HEK293T (cell line): ENCODE data around the gene GCNT1.

ENCODE experiments used
- CTCF ChIA-PET: fragments of 350-600 bp; formaldehyde crosslinking; extraction: SDS; loops from one replicate; lab custom pipeline; 2021; ENCODE audit warnings: antibody characterized with exemption, inconsistent platforms; lab: Yijun Ruan, JAX
- POLR2A ChIA-PET: fragments of 350-600 bp; formaldehyde crosslinking; extraction: SDS; loops from one replicate; lab custom pipeline; 2020; ENCODE audit warnings: antibody characterized with exemption, inconsistent platforms; lab: Yijun Ruan, JAX
- DNase-seq: peaks from one replicate; pipeline ENCODE4 v3.0.0; 2012; ENCODE audit warnings: mixed read lengths; ENCODE audit errors: extremely low spot score
- ARNT ChIP-seq: fragments of 450-650 bp; IDR thresholded peaks from 2 replicates; pipeline ENCODE4 v1.6.1; 2017; ENCODE audit warnings: mild to moderate bottlenecking
- BHLHE40 ChIP-seq: fragments of 450-650 bp; IDR thresholded peaks from 2 replicates; pipeline ENCODE4 v1.6.1; 2016; ENCODE audit warnings: mild to moderate bottlenecking, moderate library complexity, borderline replicate concordance
- CTBP1 ChIP-seq: fragments of 450-650 bp; IDR thresholded peaks from 2 replicates; pipeline ENCODE4 v1.6.1; 2016; ENCODE audit warnings: borderline replicate concordance
- ELF4 ChIP-seq: fragments of 450-650 bp; IDR thresholded peaks from 2 replicates; pipeline ENCODE4 v1.6.1; 2017; ENCODE audit warnings: antibody characterized with exemption
- FOXA1 ChIP-seq: fragments of 450-650 bp; IDR thresholded peaks from 2 replicates; pipeline ENCODE4 v1.6.1; 2016; ENCODE audit warnings: mild to moderate bottlenecking
- FOXK2 ChIP-seq: fragments of 450-650 bp; IDR thresholded peaks from 2 replicates; pipeline ENCODE4 v1.6.1; 2016; ENCODE audit warnings: mild to moderate bottlenecking
- FOXM1 ChIP-seq: fragments of 450-650 bp; IDR thresholded peaks from 2 replicates; pipeline ENCODE4 v1.6.1; 2017; ENCODE audit warnings: mild to moderate bottlenecking, borderline replicate concordance
- HDGF ChIP-seq: fragments of 450-650 bp; IDR thresholded peaks from 2 replicates; pipeline ENCODE4 v1.6.1; 2017; ENCODE audit warnings: antibody characterized with exemption, borderline replicate concordance
- L3MBTL2 ChIP-seq: fragments of 450-650 bp; conservative IDR thresholded peaks from 2 replicates; pipeline ENCODE4 v1.6.1; 2016; ENCODE audit warnings: mild to moderate bottlenecking
- LEF1 ChIP-seq: fragments of 450-650 bp; IDR thresholded peaks from 2 replicates; pipeline ENCODE4 v1.6.1; 2017; ENCODE audit warnings: mild to moderate bottlenecking, borderline replicate concordance
- NFRKB ChIP-seq: fragments of 450-650 bp; IDR thresholded peaks from 2 replicates; pipeline ENCODE4 v1.6.1; 2016; ENCODE audit warnings: mild to moderate bottlenecking, moderate library complexity
- SP1 ChIP-seq: fragments of 450-650 bp; IDR thresholded peaks from 2 replicates; pipeline ENCODE4 v1.6.1; 2017
- SUZ12 ChIP-seq: fragments of 450-650 bp; IDR thresholded peaks from 2 replicates; pipeline ENCODE4 v1.6.1; 2016; ENCODE audit warnings: mild to moderate bottlenecking
- TARDBP ChIP-seq: fragments of 450-650 bp; IDR thresholded peaks from 2 replicates; pipeline ENCODE4 v1.6.1; 2016
- ZNF384 ChIP-seq: fragments of 450-650 bp; IDR thresholded peaks from 2 replicates; pipeline ENCODE4 v1.6.1; 2016
- TF ChIP-seq, protein P1 (sequence below): fragments of 450-650 bp; IDR thresholded peaks from 2 replicates; pipeline ENCODE4 v1.6.1; 2016

The GCNT1 gene

DNA sequence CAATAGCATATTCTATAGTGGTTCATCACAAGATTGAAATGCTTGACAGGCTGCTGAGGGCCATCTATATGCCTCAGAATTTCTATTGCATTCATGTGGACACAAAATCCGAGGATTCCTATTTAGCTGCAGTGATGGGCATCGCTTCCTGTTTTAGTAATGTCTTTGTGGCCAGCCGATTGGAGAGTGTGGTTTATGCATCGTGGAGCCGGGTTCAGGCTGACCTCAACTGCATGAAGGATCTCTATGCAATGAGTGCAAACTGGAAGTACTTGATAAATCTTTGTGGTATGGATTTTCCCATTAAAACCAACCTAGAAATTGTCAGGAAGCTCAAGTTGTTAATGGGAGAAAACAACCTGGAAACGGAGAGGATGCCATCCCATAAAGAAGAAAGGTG lies 43.8 kb downstream of the GCNT1 start:
- ChIA-PET POLR2A (no interaction called here), CTCF (no interaction called here)

DNA sequence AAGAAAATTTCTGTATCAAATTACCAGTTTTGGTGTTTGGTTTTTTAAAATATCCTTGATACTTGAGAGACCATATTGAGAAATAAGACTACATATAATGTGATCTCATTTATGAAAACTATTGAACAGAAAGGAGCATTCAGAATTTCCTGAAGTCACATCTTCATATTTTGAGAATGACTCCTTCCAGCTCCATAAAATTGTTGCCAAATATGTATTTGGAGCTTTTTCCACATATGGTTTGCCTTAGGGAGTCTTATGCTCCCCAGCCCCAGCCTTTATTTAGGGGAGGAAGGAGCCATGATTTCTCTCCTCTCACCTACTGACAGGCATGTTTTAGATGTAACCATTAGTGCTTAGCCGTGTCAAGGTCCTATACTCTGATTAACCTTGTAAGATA lies 51.1 kb downstream of the GCNT1 start:
- ChIA-PET CTCF (no interaction called here), POLR2A (no interaction called here)
- TF ChIP-seq SUZ12 (no peak), HDGF (no peak), L3MBTL2 (no peak), TARDBP (no peak), ELF4 (no peak), BHLHE40 (no peak), NFRKB (no peak), FOXA1 (no peak), ARNT (no peak), FOXM1 (no peak), SP1 (no peak), CTBP1 (no peak), FOXK2 (no peak)
- TF ChIP-seq, protein P1, sequence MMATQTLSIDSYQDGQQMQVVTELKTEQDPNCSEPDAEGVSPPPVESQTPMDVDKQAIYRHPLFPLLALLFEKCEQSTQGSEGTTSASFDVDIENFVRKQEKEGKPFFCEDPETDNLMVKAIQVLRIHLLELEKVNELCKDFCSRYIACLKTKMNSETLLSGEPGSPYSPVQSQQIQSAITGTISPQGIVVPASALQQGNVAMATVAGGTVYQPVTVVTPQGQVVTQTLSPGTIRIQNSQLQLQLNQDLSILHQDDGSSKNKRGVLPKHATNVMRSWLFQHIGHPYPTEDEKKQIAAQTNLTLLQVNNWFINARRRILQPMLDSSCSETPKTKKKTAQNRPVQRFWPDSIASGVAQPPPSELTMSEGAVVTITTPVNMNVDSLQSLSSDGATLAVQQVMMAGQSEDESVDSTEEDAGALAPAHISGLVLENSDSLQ: no peak
- DNase-seq: no peak

More for the DNA sequence above, 43.8 kb downstream of the GCNT1 start:
- DNase-seq: no peak
- no peak for TF ChIP-seq NFRKB
- TF ChIP-seq SP1: no peak
- TF ChIP-seq ARNT: no peak
- TF ChIP-seq SUZ12: no peak
- no peak for TF ChIP-seq BHLHE40
- TF ChIP-seq ELF4: no peak
- TF ChIP-seq, protein P1: no peak
- no peak for TF ChIP-seq LEF1
- no peak for TF ChIP-seq FOXA1
- TF ChIP-seq FOXK2: no peak
- no peak for TF ChIP-seq HDGF
- TF ChIP-seq TARDBP: no peak
- no peak for TF ChIP-seq ZNF384
- TF ChIP-seq FOXM1: no peak
- no peak for TF ChIP-seq CTBP1
- TF ChIP-seq L3MBTL2: no peak

DNA sequence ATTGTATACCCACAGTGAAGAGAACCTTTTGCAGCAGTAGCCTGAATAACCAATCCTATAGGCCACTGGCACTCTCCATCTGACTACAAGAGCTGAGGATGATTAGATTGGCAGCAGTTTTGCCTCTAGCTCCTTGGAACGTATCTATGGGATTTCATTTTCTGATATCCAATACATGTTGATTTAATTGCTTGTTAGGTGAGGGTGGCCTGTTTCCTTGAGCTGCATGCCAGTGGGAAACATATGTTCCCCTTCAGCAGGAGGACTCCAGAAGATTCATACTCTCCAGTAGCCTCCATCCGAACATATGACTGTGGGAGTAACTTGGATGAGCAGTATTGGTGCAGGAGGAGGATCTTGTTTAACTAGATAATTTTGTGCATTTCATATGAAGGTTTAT lies 51.5 kb downstream of the GCNT1 start:
- POLR2A ChIA-PET: no interaction called here
- no peak for DNase-seq

DNA sequence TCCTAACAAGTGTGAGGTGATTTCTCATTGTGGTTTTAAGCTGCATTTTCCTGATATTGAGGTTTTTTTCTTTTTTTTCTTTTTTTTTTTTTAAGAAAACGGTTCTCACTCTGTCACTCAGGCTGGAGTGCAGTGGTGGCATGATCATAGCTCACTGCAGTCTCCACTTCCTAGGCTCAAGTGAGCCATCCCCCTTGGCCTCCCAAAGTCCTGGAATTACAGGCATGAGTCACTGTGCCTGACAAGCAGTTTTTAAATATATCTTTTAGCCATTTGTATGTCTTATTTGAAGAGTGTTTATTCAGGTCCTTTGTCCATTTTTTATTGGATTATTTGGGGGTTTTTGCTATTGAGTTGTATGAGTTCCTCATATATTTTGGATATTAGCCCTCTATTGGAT lies 53.8 kb downstream of the GCNT1 start:
- no peak for DNase-seq
- ChIA-PET POLR2A (no interaction called here), CTCF (no interaction called here)
- TF ChIP-seq FOXK2 (no peak), LEF1 (no peak), ZNF384 (no peak), ARNT (no peak), SUZ12 (no peak), TARDBP (no peak), SP1 (no peak), L3MBTL2 (no peak), BHLHE40 (no peak), NFRKB (no peak), HDGF (no peak), FOXM1 (no peak)
- TF ChIP-seq, protein P1: no peak

More for the DNA sequence above, 51.5 kb downstream of the GCNT1 start:
- CTCF ChIA-PET: no interaction called here
- no peak for TF ChIP-seq HDGF
- no peak for TF ChIP-seq ZNF384
- TF ChIP-seq, protein P1: no peak
- TF ChIP-seq BHLHE40: no peak
- no peak for TF ChIP-seq LEF1
- no peak for TF ChIP-seq CTBP1
- no peak for TF ChIP-seq FOXM1
- no peak for TF ChIP-seq FOXA1

DNA sequence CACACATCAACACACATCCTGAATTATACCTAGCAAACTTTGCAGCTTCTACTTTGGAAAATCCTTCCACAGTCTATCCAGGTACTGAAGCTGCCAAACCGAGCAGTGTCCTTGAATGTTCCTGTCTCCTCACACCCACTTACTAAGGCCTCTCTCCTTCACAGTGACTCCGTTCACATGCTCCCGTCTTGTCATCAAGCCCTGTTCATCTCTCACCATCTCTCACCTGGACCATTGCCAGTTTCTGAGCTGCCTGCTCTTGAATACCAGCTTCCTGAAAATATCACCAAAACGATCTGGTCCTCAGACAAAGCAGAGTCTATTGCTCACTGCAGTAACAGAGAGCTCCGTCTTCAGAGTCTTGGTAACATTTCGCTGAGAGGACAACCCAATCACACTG lies 57.4 kb downstream of the GCNT1 start:
- CTCF ChIA-PET: no interaction called here
- DNase-seq: no peak

More for the DNA sequence above, 57.4 kb downstream of the GCNT1 start:
- no peak for TF ChIP-seq FOXM1
- no peak for TF ChIP-seq SP1
- no peak for TF ChIP-seq BHLHE40
- TF ChIP-seq ARNT: no peak
- TF ChIP-seq NFRKB: no peak
- TF ChIP-seq, protein P1: no peak
- TF ChIP-seq CTBP1: no peak
- no peak for TF ChIP-seq SUZ12
- TF ChIP-seq L3MBTL2: no peak
- no peak for TF ChIP-seq LEF1
- POLR2A ChIA-PET: no interaction called here
